ENCODE data around the gene VSIG8. TPM values are rescaled to one million over a fixed set of nuclear protein-coding genes. Genes with fewer than 3 reads are reported as not detected.

The VSIG8 gene
- total and polyA plus RNA-seq, 4 donors: 0.08 TPM; not detected in 3

GRCh38 chr1:159827102-159827490 is 35.4 kb downstream of the VSIG8 start:
- Histone ChIP-seq H3K4me3 (ENCODE audit: low read depth in 1 of 3, low read length in 3 of 3) (no peak overlapping the region), H3K27me3 (ENCODE audit: control insufficient read depth in 4 of 4, insufficient read depth in 4 of 4, low read length in 3 of 4) (no peaks in the 10 kb centered on the region), H3K4me1 (ENCODE audit: control insufficient read depth in 4 of 4, insufficient read depth in 4 of 4, low read length in 3 of 4) (no peaks in the 10 kb centered on the region), H3K27ac (ENCODE audit: low read depth in 1 of 2, low read length in 2 of 2) (no peak overlapping the region), H3K9ac (ENCODE audit: low read depth in 1 of 2, low read length in 2 of 2) (no peak overlapping the region), H3K9me3 (ENCODE audit: control insufficient read depth in 4 of 4, low read length in 3 of 4) (no peaks in the 10 kb centered on the region), H3K36me3 (ENCODE audit: control insufficient read depth in 4 of 4, insufficient read depth in 3 of 4, low read depth in 1 of 4, low read length in 3 of 4) (no peaks in the 10 kb centered on the region)
- DNase-seq (ENCODE audit: low spot score): no peak
- 86% methylated on average over 6 of the region's 6 CpGs for WGBS
- TF ChIP-seq FOXA1 (IDR thresholded peaks at IDR 0.05) (no peak), JUND (IDR thresholded peaks at IDR 0.05) (no peak), HNF4G (IDR thresholded peaks at IDR 0.05) (no peak), ATF3 (IDR thresholded peaks at IDR 0.05) (no peak), GABPA (IDR thresholded peaks at IDR 0.05 in 1 of 2, conservative IDR thresholded peaks at IDR 0.05 in 1 of 2) (no peak), ZBTB33 (IDR thresholded peaks at IDR 0.05) (no peak), RXRA (IDR thresholded peaks at IDR 0.05) (no peak), RAD21 (IDR thresholded peaks at IDR 0.05) (no peak), SP1 (IDR thresholded peaks at IDR 0.05) (no peak), EGR1 (IDR thresholded peaks at IDR 0.05; ENCODE audit: low read depth in 2 of 2) (no peak), FOXA2 (IDR thresholded peaks at IDR 0.05) (no peak), CTCF (IDR thresholded peaks at IDR 0.05; ENCODE audit: low read depth, low read length, missing input control) (no peak)

GRCh38 chr1:159826441-159827101 is 35.9 kb downstream of the VSIG8 start, which contains the start of gene SLAMF8:
SLAMF8 (plus strand) TSS chr1:159826873; CDS start chr1:159826899, 26 bp downstream.
- Histone ChIP-seq H3K4me3 (ENCODE audit: low read depth in 1 of 3, low read length in 3 of 3) (no peak within 1 kb of the TSS), H3K36me3 (ENCODE audit: control insufficient read depth in 4 of 4, insufficient read depth in 3 of 4, low read depth in 1 of 4, low read length in 3 of 4) (no peaks in the 10 kb centered on the region), H3K27ac (ENCODE audit: low read depth in 1 of 2, low read length in 2 of 2) (no peak within 1 kb of the TSS), H3K27me3 (ENCODE audit: control insufficient read depth in 4 of 4, insufficient read depth in 4 of 4, low read length in 3 of 4) (no peaks in the 10 kb centered on the region), H3K9me3 (ENCODE audit: control insufficient read depth in 4 of 4, low read length in 3 of 4) (no peaks in the 10 kb centered on the region), H3K9ac (ENCODE audit: low read depth in 1 of 2, low read length in 2 of 2) (no peak within 1 kb of the TSS), H3K4me1 (ENCODE audit: control insufficient read depth in 4 of 4, insufficient read depth in 4 of 4, low read length in 3 of 4) (no peaks in the 10 kb centered on the region)
- WGBS: 76% methylated on average over 11 of the region's 11 CpGs
- no peak for DNase-seq (ENCODE audit: low spot score)
- peak; percentile 45 for TF ChIP-seq MAX (IDR thresholded peaks at IDR 0.05)
- TF ChIP-seq CTCF (IDR thresholded peaks at IDR 0.05; ENCODE audit: low read depth, low read length, missing input control): no peak
- TF ChIP-seq TAF1 (conservative IDR thresholded peaks at IDR 0.05): no peak
- TF ChIP-seq FOXA1 (IDR thresholded peaks at IDR 0.05): no peak
- TF ChIP-seq SP1 (IDR thresholded peaks at IDR 0.05): no peak

All from liver (tissue), 9 donors.